ENCODE results near the gene NEK3. TPM values are rescaled to one million over a fixed set of nuclear protein-coding genes. Genes with fewer than 3 reads are reported as not detected.
"Not testable (repeated sequence)": the region's sequence is repeated elsewhere in the genome, so short reads cannot be mapped to it uniquely, and the experiment has no call there.

NEK3 gene
- total RNA-seq, 1 donor from 2014 or later, result 27.5 TPM

- Mint-ChIP-seq H3K4me3 (no peak overlapping the region), H3K36me3 (ENCODE audit: low read depth) (peaks cover 7% of the 10 kb centered on the region), H3K27ac (ENCODE audit: unreplicated experiment) (no peak overlapping the region)
Measured at GRCh38 chr13:52179925-52180324, 20.5 kb upstream of the NEK3 start.

GRCh38 chr13:52177276-52177675 is 17.9 kb upstream of the NEK3 start:
- Mint-ChIP-seq H3K27me3 (ENCODE audit: low read depth) (no peaks in the 10 kb centered on the region), H3K4me3 (no peak overlapping the region), H3K9me3 (no peaks in the 10 kb centered on the region), H3K36me3 (ENCODE audit: low read depth) (peaks cover 4% of the 10 kb centered on the region), H3K4me1 (peaks cover 7% of the 10 kb centered on the region), H3K27ac (ENCODE audit: unreplicated experiment) (no peak overlapping the region)
- TF ChIP-seq CTCF (conservative IDR thresholded peaks at IDR 0.05), result no peak
- no peak for DNase-seq (ENCODE audit: low read depth, low spot score)

More at GRCh38 chr13:52179925-52180324, 20.5 kb upstream of the NEK3 start:
- Mint-ChIP-seq H3K4me1 (no peaks in the 10 kb centered on the region), H3K9me3 (no peaks in the 10 kb centered on the region), H3K27me3 (ENCODE audit: low read depth) (no peaks in the 10 kb centered on the region)
- DNase-seq (ENCODE audit: low read depth, low spot score), result no peak
- TF ChIP-seq CTCF (conservative IDR thresholded peaks at IDR 0.05), result no peak

GRCh38 chr13:52173970-52174369 is 14.6 kb upstream of the NEK3 start:
- not testable (repeated sequence) for H3K4me1 Mint-ChIP-seq; H3K27me3 Mint-ChIP-seq (ENCODE audit: low read depth); H3K9me3 Mint-ChIP-seq; H3K4me3 Mint-ChIP-seq; DNase-seq (ENCODE audit: low read depth, low spot score); H3K27ac Mint-ChIP-seq (ENCODE audit: unreplicated experiment); H3K36me3 Mint-ChIP-seq (ENCODE audit: low read depth)

GRCh38 chr13:52173373-52173772 is 14.0 kb upstream of the NEK3 start:
- H3K27ac Mint-ChIP-seq (ENCODE audit: unreplicated experiment), result no peak overlapping the region
- H3K4me3 Mint-ChIP-seq, result no peak overlapping the region
- peaks cover 7% of the 10 kb centered on the region for H3K4me1 Mint-ChIP-seq
- no peaks in the 10 kb centered on the region for H3K9me3 Mint-ChIP-seq
- peaks cover 4% of the 10 kb centered on the region for H3K36me3 Mint-ChIP-seq (ENCODE audit: low read depth)
- no peaks in the 10 kb centered on the region for H3K27me3 Mint-ChIP-seq (ENCODE audit: low read depth)
- TF ChIP-seq CTCF (conservative IDR thresholded peaks at IDR 0.05), result no peak
- DNase-seq (ENCODE audit: low read depth, low spot score), result no peak

GRCh38 chr13:52171686-52172085 is 12.3 kb upstream of the NEK3 start:
- not testable (repeated sequence) for H3K27ac Mint-ChIP-seq (ENCODE audit: unreplicated experiment); H3K27me3 Mint-ChIP-seq (ENCODE audit: low read depth); H3K36me3 Mint-ChIP-seq (ENCODE audit: low read depth); H3K9me3 Mint-ChIP-seq; H3K4me3 Mint-ChIP-seq; H3K4me1 Mint-ChIP-seq; DNase-seq (ENCODE audit: low read depth, low spot score)

- H3K27me3 Mint-ChIP-seq (ENCODE audit: low read depth); H3K27ac Mint-ChIP-seq (ENCODE audit: unreplicated experiment); H3K36me3 Mint-ChIP-seq (ENCODE audit: low read depth); H3K9me3 Mint-ChIP-seq; DNase-seq (ENCODE audit: low read depth, low spot score); H3K4me1 Mint-ChIP-seq; H3K4me3 Mint-ChIP-seq: not testable (repeated sequence)
Measured at GRCh38 chr13:52170828-52171391, 11.5 kb upstream of the NEK3 start.

GRCh38 chr13:52169839-52170238 is 10.4 kb upstream of the NEK3 start:
- Mint-ChIP-seq H3K27ac (ENCODE audit: unreplicated experiment) (no peak overlapping the region), H3K27me3 (ENCODE audit: low read depth) (no peaks in the 10 kb centered on the region), H3K4me1 (peaks cover 14% of the 10 kb centered on the region), H3K4me3 (no peak overlapping the region), H3K36me3 (ENCODE audit: low read depth) (peaks cover 3% of the 10 kb centered on the region), H3K9me3 (no peaks in the 10 kb centered on the region)
- TF ChIP-seq CTCF (conservative IDR thresholded peaks at IDR 0.05), result no peak
- DNase-seq (ENCODE audit: low read depth, low spot score), result no peak
